ENCODE results near the gene ATM.

GRCh38 chr11:108278546-108278945 is 55.7 kb downstream of the ATM start:
- TF ChIP-seq CTCF (IDR thresholded peaks at IDR 0.05) (no peak), POLR2AphosphoS5 (IDR thresholded peaks at IDR 0.05) (no peak), POLR2A (IDR thresholded peaks at IDR 0.05) (no peak), EP300 (IDR thresholded peaks at IDR 0.05) (no peak)
